ENCODE results near the gene LDLRAD3.

DNA sequence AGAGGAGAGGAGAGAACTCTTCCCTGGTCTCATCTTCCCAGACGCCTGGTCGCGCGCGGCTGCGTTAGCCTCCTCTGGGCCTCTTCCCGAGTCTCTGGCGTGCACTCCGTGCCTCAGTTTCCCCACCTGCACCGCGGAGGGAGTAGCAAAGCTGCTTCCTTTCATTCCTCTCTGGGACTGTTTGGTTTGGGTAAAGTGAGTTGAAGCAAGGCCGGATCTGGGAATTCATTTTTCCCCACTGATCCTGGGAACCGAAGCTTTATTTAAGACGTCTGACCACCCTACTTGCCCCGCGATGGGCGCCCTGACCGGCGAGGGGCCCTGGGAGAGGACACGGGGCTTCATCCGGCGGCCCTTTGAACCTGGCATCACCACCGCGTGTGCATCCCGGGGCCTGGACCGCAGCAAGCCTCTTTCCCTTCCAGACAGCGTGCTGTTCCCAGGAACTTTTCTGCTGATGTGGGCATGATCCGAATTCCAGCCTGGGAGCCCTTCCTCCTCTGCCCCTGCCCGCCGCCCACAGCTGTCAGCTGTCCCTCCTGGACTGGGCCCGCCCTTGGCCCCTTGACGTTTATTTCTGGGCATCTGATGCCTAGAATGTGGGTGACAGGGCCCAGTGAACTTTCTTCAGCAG lies 758 bp downstream of the LDLRAD3 start:
- TF ChIP-seq, protein P1, sequence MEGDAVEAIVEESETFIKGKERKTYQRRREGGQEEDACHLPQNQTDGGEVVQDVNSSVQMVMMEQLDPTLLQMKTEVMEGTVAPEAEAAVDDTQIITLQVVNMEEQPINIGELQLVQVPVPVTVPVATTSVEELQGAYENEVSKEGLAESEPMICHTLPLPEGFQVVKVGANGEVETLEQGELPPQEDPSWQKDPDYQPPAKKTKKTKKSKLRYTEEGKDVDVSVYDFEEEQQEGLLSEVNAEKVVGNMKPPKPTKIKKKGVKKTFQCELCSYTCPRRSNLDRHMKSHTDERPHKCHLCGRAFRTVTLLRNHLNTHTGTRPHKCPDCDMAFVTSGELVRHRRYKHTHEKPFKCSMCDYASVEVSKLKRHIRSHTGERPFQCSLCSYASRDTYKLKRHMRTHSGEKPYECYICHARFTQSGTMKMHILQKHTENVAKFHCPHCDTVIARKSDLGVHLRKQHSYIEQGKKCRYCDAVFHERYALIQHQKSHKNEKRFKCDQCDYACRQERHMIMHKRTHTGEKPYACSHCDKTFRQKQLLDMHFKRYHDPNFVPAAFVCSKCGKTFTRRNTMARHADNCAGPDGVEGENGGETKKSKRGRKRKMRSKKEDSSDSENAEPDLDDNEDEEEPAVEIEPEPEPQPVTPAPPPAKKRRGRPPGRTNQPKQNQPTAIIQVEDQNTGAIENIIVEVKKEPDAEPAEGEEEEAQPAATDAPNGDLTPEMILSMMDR (IDR thresholded peaks at IDR 0.05): no peak
- no peak for TF ChIP-seq EP300 (IDR thresholded peaks at IDR 0.05)

Measured in suprapubic skin (tissue), 3 donors.